ENCODE data around the gene RBMS3.
"Not testable (repeated sequence)": the region's sequence is repeated elsewhere in the genome, so short reads cannot be mapped to it uniquely, and the experiment has no call there.

RBMS3 gene

GRCh38 chr3:29313981-29314726 is 33.3 kb downstream of the RBMS3 start:
- no peak for DNase-seq

GRCh38 chr3:29314727-29315088 is 33.8 kb downstream of the RBMS3 start:
- no peak for DNase-seq

- no peak for DNase-seq
These were observed 36.8 kb downstream of the RBMS3 start for GRCh38 chr3:29317659-29318173.

- no peak for DNase-seq
These were observed 37.4 kb downstream of the RBMS3 start for GRCh38 chr3:29318251-29318650.

- no peak for DNase-seq
These were observed 38.4 kb downstream of the RBMS3 start for GRCh38 chr3:29319262-29319661.

GRCh38 chr3:29319798-29320197 is 38.9 kb downstream of the RBMS3 start:
- DNase-seq: no peak

- DNase-seq: no peak
These were observed 41.7 kb downstream of the RBMS3 start for GRCh38 chr3:29322586-29322985.

- DNase-seq: no peak
These were observed 43.3 kb downstream of the RBMS3 start for GRCh38 chr3:29324180-29324651.

GRCh38 chr3:29326540-29326939 is 45.7 kb downstream of the RBMS3 start:
- DNase-seq: not testable (repeated sequence)

- no peak for DNase-seq
These were observed 49.4 kb downstream of the RBMS3 start for GRCh38 chr3:29329986-29330890.

GRCh38 chr3:29331035-29331434 is 50.2 kb downstream of the RBMS3 start:
- no peak for DNase-seq

- no peak for DNase-seq
These were observed 50.8 kb downstream of the RBMS3 start for GRCh38 chr3:29331456-29332194.

GRCh38 chr3:29332195-29332637 is 51.3 kb downstream of the RBMS3 start:
- DNase-seq: no peak

- no peak for DNase-seq
These were observed 52.7 kb downstream of the RBMS3 start for GRCh38 chr3:29333576-29333975.

GRCh38 chr3:29334706-29335105 is 53.8 kb downstream of the RBMS3 start:
- no peak for DNase-seq

GRCh38 chr3:29335438-29335837 is 54.6 kb downstream of the RBMS3 start:
- no peak for DNase-seq

GRCh38 chr3:29335943-29336342 is 55.1 kb downstream of the RBMS3 start:
- DNase-seq: no peak

GRCh38 chr3:29337565-29337964 is 56.7 kb downstream of the RBMS3 start:
- DNase-seq: no peak

- no peak for DNase-seq
These were observed 57.5 kb downstream of the RBMS3 start for GRCh38 chr3:29338377-29338776.

- no peak for DNase-seq
These were observed 58.4 kb downstream of the RBMS3 start for GRCh38 chr3:29339016-29339833.

GRCh38 chr3:29344154-29344553 is 63.3 kb downstream of the RBMS3 start:
- DNase-seq: no peak

GRCh38 chr3:29344935-29345334 is 64.1 kb downstream of the RBMS3 start:
- DNase-seq: no peak

All from cerebellar nuclear complex (tissue), 1 donor.